ENCODE results near the gene CUL2. TPM values are rescaled to one million over a fixed set of nuclear protein-coding genes. Genes with fewer than 3 reads are reported as not detected.

The CUL2 gene
- polyA plus RNA-seq, 1 of the 3 experiments (the other 2 are of a cell fraction), result 13.1 TPM

GRCh38 chr10:35074266-35074665 lies 15.9 kb downstream of the CUL2 start:
- Histone ChIP-seq H3K9me3 (no peaks in the 10 kb centered on the region), H3K27ac (ENCODE audit: low read depth in 2 of 2, low read length in 1 of 2) (no peak overlapping the region), H3K4me3 (ENCODE audit: low read depth in 2 of 2, low read length in 1 of 2) (no peak overlapping the region), H3K9me2 (no peaks in the 10 kb centered on the region), H3K79me2 (ENCODE audit: insufficient read depth) (peaks cover 82% of the 10 kb centered on the region), H3K27me3 (ENCODE audit: insufficient read depth) (no peaks in the 10 kb centered on the region), H3F3A (replicated peaks; ENCODE audit: insufficient read depth) (peaks cover 5% of the 10 kb centered on the region), H3K36me3 (replicated peaks in 1 of 2; ENCODE audit: control insufficient read depth in 1 of 2, insufficient read depth in 2 of 2, low read length in 1 of 2) (peaks cover 4 to 8% of the 10 kb centered on the region in 2 experiments), H4K20me1 (ENCODE audit: insufficient read depth) (no peaks in the 10 kb centered on the region), H2AFZ (ENCODE audit: low read depth) (no peak overlapping the region), H3K4me2 (no peak overlapping the region), H3K4me1 (ENCODE audit: control insufficient read depth in 1 of 2, insufficient read depth in 2 of 2, low read depth in 1 of 2, low read length in 1 of 2) (peaks cover 0 to 7% of the 10 kb centered on the region in 2 experiments; a peak in 1 of 4 replicates), H3K9ac (no peak overlapping the region)
- CTCF ChIA-PET, result interaction anchor here (1.4 kb wide), 1 partner anchor 143 kb away, joined by 3 read pairs; no protein-coding TSS in a partner anchor
- POLR2A ChIA-PET, result no interaction called here
- TF ChIP-seq RFX5 (IDR thresholded peaks at IDR 0.05; ENCODE audit: low read length) (no peak), NFIC (IDR thresholded peaks at IDR 0.05; ENCODE audit: borderline replicate concordance) (no peak), FOXM1 (IDR thresholded peaks at IDR 0.05; ENCODE audit: low read depth) (no peak), SMC3 (IDR thresholded peaks at IDR 0.05; ENCODE audit: low read depth, low read length) (no peak), GABPA (IDR thresholded peaks at IDR 0.05; ENCODE audit: low read depth) (no peak), GATA2 (CRISPR knock-in tag; IDR thresholded peaks at IDR 0.05) (no peak), POLR2AphosphoS5 (IDR thresholded peaks at IDR 0.05; ENCODE audit: low read depth, low read length) (no peak), MXI1 (IDR thresholded peaks at IDR 0.05; ENCODE audit: low read depth, low read length) (no peak), TAF1 (IDR thresholded peaks at IDR 0.05; ENCODE audit: borderline replicate concordance, low read depth, low read length) (no peak), FOSL2 (IDR thresholded peaks at IDR 0.05; ENCODE audit: borderline replicate concordance, low read depth) (no peak)
- TF ChIP-seq, protein P1, sequence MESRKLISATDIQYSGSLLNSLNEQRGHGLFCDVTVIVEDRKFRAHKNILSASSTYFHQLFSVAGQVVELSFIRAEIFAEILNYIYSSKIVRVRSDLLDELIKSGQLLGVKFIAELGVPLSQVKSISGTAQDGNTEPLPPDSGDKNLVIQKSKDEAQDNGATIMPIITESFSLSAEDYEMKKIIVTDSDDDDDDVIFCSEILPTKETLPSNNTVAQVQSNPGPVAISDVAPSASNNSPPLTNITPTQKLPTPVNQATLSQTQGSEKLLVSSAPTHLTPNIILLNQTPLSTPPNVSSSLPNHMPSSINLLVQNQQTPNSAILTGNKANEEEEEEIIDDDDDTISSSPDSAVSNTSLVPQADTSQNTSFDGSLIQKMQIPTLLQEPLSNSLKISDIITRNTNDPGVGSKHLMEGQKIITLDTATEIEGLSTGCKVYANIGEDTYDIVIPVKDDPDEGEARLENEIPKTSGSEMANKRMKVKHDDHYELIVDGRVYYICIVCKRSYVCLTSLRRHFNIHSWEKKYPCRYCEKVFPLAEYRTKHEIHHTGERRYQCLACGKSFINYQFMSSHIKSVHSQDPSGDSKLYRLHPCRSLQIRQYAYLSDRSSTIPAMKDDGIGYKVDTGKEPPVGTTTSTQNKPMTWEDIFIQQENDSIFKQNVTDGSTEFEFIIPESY (IDR thresholded peaks at IDR 0.05; ENCODE audit: borderline replicate concordance, low read depth), result no peak
- TF ChIP-seq, protein P2, sequence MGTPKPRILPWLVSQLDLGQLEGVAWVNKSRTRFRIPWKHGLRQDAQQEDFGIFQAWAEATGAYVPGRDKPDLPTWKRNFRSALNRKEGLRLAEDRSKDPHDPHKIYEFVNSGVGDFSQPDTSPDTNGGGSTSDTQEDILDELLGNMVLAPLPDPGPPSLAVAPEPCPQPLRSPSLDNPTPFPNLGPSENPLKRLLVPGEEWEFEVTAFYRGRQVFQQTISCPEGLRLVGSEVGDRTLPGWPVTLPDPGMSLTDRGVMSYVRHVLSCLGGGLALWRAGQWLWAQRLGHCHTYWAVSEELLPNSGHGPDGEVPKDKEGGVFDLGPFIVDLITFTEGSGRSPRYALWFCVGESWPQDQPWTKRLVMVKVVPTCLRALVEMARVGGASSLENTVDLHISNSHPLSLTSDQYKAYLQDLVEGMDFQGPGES (IDR thresholded peaks at IDR 0.05; ENCODE audit: low read depth, low read length), result no peak
- TF ChIP-seq, protein P3, sequence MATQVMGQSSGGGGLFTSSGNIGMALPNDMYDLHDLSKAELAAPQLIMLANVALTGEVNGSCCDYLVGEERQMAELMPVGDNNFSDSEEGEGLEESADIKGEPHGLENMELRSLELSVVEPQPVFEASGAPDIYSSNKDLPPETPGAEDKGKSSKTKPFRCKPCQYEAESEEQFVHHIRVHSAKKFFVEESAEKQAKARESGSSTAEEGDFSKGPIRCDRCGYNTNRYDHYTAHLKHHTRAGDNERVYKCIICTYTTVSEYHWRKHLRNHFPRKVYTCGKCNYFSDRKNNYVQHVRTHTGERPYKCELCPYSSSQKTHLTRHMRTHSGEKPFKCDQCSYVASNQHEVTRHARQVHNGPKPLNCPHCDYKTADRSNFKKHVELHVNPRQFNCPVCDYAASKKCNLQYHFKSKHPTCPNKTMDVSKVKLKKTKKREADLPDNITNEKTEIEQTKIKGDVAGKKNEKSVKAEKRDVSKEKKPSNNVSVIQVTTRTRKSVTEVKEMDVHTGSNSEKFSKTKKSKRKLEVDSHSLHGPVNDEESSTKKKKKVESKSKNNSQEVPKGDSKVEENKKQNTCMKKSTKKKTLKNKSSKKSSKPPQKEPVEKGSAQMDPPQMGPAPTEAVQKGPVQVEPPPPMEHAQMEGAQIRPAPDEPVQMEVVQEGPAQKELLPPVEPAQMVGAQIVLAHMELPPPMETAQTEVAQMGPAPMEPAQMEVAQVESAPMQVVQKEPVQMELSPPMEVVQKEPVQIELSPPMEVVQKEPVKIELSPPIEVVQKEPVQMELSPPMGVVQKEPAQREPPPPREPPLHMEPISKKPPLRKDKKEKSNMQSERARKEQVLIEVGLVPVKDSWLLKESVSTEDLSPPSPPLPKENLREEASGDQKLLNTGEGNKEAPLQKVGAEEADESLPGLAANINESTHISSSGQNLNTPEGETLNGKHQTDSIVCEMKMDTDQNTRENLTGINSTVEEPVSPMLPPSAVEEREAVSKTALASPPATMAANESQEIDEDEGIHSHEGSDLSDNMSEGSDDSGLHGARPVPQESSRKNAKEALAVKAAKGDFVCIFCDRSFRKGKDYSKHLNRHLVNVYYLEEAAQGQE (IDR thresholded peaks at IDR 0.05; ENCODE audit: low read depth, low read length), result no peak
- no peak for DNase-seq
- WGBS (ENCODE audit: low lambda C conversion rate), result 90% methylated on average over 4 of the region's 4 CpGs

Data from SK-N-SH (cell line).